Right renal cortex interstitium (tissue), 3 donors: ENCODE measurements around the gene LRRC8E. TPM values are rescaled to one million over a fixed set of nuclear protein-coding genes. Genes with fewer than 3 reads are reported as not detected.

Source experiments
- polyA plus RNA-seq, 3 donors: library from polyadenylated mRNA; unstranded; fragments of 120-200 nt; gene quantifications; one replicate each; pipeline ENCODE4 v1.2.1, GENCODE V29; 2013; ENCODE audit not compliant: insufficient read length in 3 of 3

Gene LRRC8E
- polyA plus RNA-seq, 3 donors: 1.9 to 2.4 (median 2.3) TPM

Other genes starting within 250 kb of the LRRC8E start
- gene RETN, start 219.5 kb upstream of the LRRC8E start, polyA plus RNA-seq: 1 to 10 TPM in 2 of 3 donors, under 1 TPM in 1; 0.64 to 1.5 (median 1.3) TPM
- under 1 TPM in 2 of 3 donors, not detected in 1; 0.10 to 0.44 TPM for gene MCEMP1, start 211.4 kb upstream of the LRRC8E start, polyA plus RNA-seq
- gene TRAPPC5, start 207.7 kb upstream of the LRRC8E start, polyA plus RNA-seq: 10 to 100 TPM; 39.8 to 49.0 (median 46.4) TPM
- under 1 TPM in 1 of 3 donors, not detected in 2; 0.22 TPM for gene FCER2, start 186.4 kb upstream of the LRRC8E start, polyA plus RNA-seq
- not detected for gene CLEC4G, start 156.4 kb upstream of the LRRC8E start, polyA plus RNA-seq
- gene CD209, start 141.0 kb upstream of the LRRC8E start, polyA plus RNA-seq: 1 to 10 TPM in 2 of 3 donors, under 1 TPM in 1; 0.94 to 1.4 (median 1.3) TPM
- gene CLEC4M, start 125.3 kb upstream of the LRRC8E start, polyA plus RNA-seq: 1 to 10 TPM; 2.0 to 4.2 (median 2.1) TPM
- gene EVI5L, start 58.3 kb upstream of the LRRC8E start, polyA plus RNA-seq: 10 to 100 TPM; 14.1 to 17.9 (median 15.5) TPM
- gene PRR36, start 14.1 kb upstream of the LRRC8E start, polyA plus RNA-seq: 1 to 10 TPM; 4.2 to 4.5 (median 4.3) TPM
- 10 to 100 TPM; 21.5 to 27.5 (median 27.0) TPM for gene MAP2K7, start 15.4 kb downstream of the LRRC8E start, polyA plus RNA-seq
- under 1 TPM; 0.12 to 0.45 (median 0.32) TPM for gene TGFBR3L, start 26.3 kb downstream of the LRRC8E start, polyA plus RNA-seq
- gene SNAPC2, start 31.8 kb downstream of the LRRC8E start, polyA plus RNA-seq: 10 to 100 TPM; 11.3 to 13.3 (median 12.4) TPM
- 10 to 100 TPM in 2 of 3 donors, 1 to 10 TPM in 1; 10.0 to 16.1 (median 11.5) TPM for gene CTXN1, start 37.6 kb downstream of the LRRC8E start, polyA plus RNA-seq
- gene TIMM44, start 55.2 kb downstream of the LRRC8E start, polyA plus RNA-seq: 10 to 100 TPM; 34.3 to 38.2 (median 38.1) TPM
- gene ELAVL1, start 117.1 kb downstream of the LRRC8E start, polyA plus RNA-seq: 10 to 100 TPM; 75.1 to 92.8 (median 81.6) TPM
- under 1 TPM in 2 of 3 donors, not detected in 1; 0.22 to 0.24 TPM for gene CCL25, start 164.2 kb downstream of the LRRC8E start, polyA plus RNA-seq